K562 (cell line): ENCODE measurements around the gene LRRC70. TPM values are rescaled to one million over a fixed set of nuclear protein-coding genes. Genes with fewer than 3 reads are reported as not detected.

Experiments
- CBX2 ChIP-seq: fragments of 200-600 bp; sonication (generic); IDR thresholded peaks from one replicate; pipeline ENCODE4 v1.6.1; 2012; ENCODE audit warnings: mild to moderate bottlenecking, low read length, inconsistent platforms; ENCODE audit not compliant: insufficient read depth, poor library complexity, severe bottlenecking
- FOXK2 ChIP-seq, 2 experiments: fragments of 450-650 bp; IDR thresholded peaks in 1 of 2; conservative IDR thresholded peaks in 1 of 2; 2 replicates each; pipeline ENCODE4 v1.6.1; 2016; ENCODE audit warnings: low read depth in 2 of 2, mild to moderate bottlenecking in 1 of 2
- ID3 ChIP-seq, 2 experiments: fragments of 250-450 bp in 1 of 2; fragments of 450-650 bp in 1 of 2; sonication (Bioruptor Pico) in 1 of 2; IDR thresholded peaks; 2 replicates each; pipeline versions ENCODE4 v1.6.1 to v1.8.0; 2016 to 2021; ENCODE audit warnings: mild to moderate bottlenecking in 2 of 2, moderate library complexity in 2 of 2, missing compliant biosample characterization in 1 of 2, missing genetic modification characterization in 1 of 2
- PHTF2 ChIP-seq: fragments of 250-450 bp; sonication (Bioruptor Pico); IDR thresholded peaks from 2 replicates; pipeline ENCODE4 v1.5.0; 2021; ENCODE audit warnings: mild to moderate bottlenecking
- PTBP1 ChIP-seq: fragments of 200-400 bp; formaldehyde crosslinking; IDR thresholded peaks from 2 replicates; pipeline ENCODE4 v1.6.1; 2017; ENCODE audit warnings: low read depth, low read length
- RFX5 ChIP-seq: IDR thresholded peaks from 2 replicates; pipeline ENCODE4 v1.6.1; 2011; ENCODE audit warnings: low read depth, mild to moderate bottlenecking, improper control_type of control experiment, low read length
- polyA plus RNA-seq, 8 experiments: library from polyadenylated mRNA; depleted of rRNA in 4 of 8; stranded (reverse) in 5 of 8; unstranded in 3 of 8; fragments of >200 nt; fragmentation: Nextera tagmentation in 2 of 8; fragmentation: Illumina TruSeq in 1 of 8; extraction: Ambion mirVana in 2 of 8; extraction: Trizol in 1 of 8; gene quantifications; 2 replicates each; pipeline versions ENCODE4 v1.2.1 to v1.2.3, GENCODE V29; 2011 to 2014; ENCODE audit warnings: inconsistent platforms in 1 of 8, missing spikeins in 1 of 8
- total RNA-seq, 7 experiments: library from RNA; depleted of rRNA in 6 of 7; stranded (reverse); fragments of >200 nt in 6 of 7; fragmentation: Illumina TruSeq in 2 of 7; extraction: Trizol in 2 of 7; gene quantifications; 2 replicates each; pipeline versions ENCODE4 v1.2.1 to v1.2.3, GENCODE V29; 2011 to 2021; ENCODE audit warnings: low replicate concordance in 1 of 7

Gene LRRC70
- total and polyA plus RNA-seq, 9 of the 15 experiments (the other 6 are each of a cell fraction or from before 2014, with no cell fraction given): 0.21 to 2.1 (median 0.73) TPM

- TF ChIP-seq PHTF2: no peak
- TF ChIP-seq FOXK2 (conservative IDR thresholded peaks at IDR 0.05 in 1 of 2, IDR thresholded peaks at IDR 0.05 in 1 of 2; ENCODE audit: low read depth in 2 of 2): no peak
- TF ChIP-seq CBX2: no peak
- TF ChIP-seq ID3 (CRISPR knock-in tag; IDR thresholded peaks at IDR 0.05): no peak
- no peak for TF ChIP-seq ID3 (tag; IDR thresholded peaks at IDR 0.05)
- TF ChIP-seq RFX5: no peak
- no peak for TF ChIP-seq PTBP1
Observed at GRCh38 chr5:62627901-62628300, 49.3 kb downstream of the LRRC70 start (continued).

Other genes with a start within 250 kb of the LRRC70 start
- gene DIMT1, start 174.9 kb upstream of the LRRC70 start, total RNA-seq (2014; rRNA removed): 66.8 and 117 TPM in 2 replicates
- gene DIMT1, start 174.9 kb upstream of the LRRC70 start, total RNA-seq (2014; rRNA removed; fragmentation: Illumina TruSeq; extraction: Trizol): 54.1 and 67.6 TPM in 2 replicates
- gene DIMT1, start 174.9 kb upstream of the LRRC70 start, total RNA-seq (2015; rRNA removed; fragmentation: Illumina TruSeq; extraction: Trizol): 47.2 and 48.5 TPM in 2 replicates
- gene DIMT1, start 174.9 kb upstream of the LRRC70 start, total RNA-seq (2021): 64.3 and 64.5 TPM in 2 replicates
- 56.4 and 85.3 TPM in 2 replicates for gene DIMT1, start 174.9 kb upstream of the LRRC70 start, polyA plus RNA-seq (2011; rRNA removed)
- 54.9 and 59.1 TPM in 2 replicates for gene DIMT1, start 174.9 kb upstream of the LRRC70 start, polyA plus RNA-seq (2014; fragmentation: Illumina TruSeq; extraction: Trizol)
- gene DIMT1, start 174.9 kb upstream of the LRRC70 start, polyA plus RNA-seq (2014; fragmentation: Nextera tagmentation; extraction: Ambion mirVana): 10 to 100 TPM; 28.9 to 39.9 TPM
- gene DIMT1, start 174.9 kb upstream of the LRRC70 start, polyA plus RNA-seq (2014; rRNA removed): 53.3 and 73.8 TPM in 2 replicates
- gene IPO11, start 166.1 kb upstream of the LRRC70 start, total RNA-seq (2014; rRNA removed): 44.6 and 57.7 TPM in 2 replicates
- 94.0 and 105 TPM in 2 replicates for gene IPO11, start 166.1 kb upstream of the LRRC70 start, total RNA-seq (2014; rRNA removed; fragmentation: Illumina TruSeq; extraction: Trizol)
- 66.9 and 70.9 TPM in 2 replicates for gene IPO11, start 166.1 kb upstream of the LRRC70 start, total RNA-seq (2015; rRNA removed; fragmentation: Illumina TruSeq; extraction: Trizol)
- 96.0 and 101 TPM in 2 replicates for gene IPO11, start 166.1 kb upstream of the LRRC70 start, total RNA-seq (2021)
- gene IPO11, start 166.1 kb upstream of the LRRC70 start, polyA plus RNA-seq (2011; rRNA removed): 71.6 and 85.9 TPM in 2 replicates
- gene IPO11, start 166.1 kb upstream of the LRRC70 start, polyA plus RNA-seq (2014; fragmentation: Illumina TruSeq; extraction: Trizol): 82.1 and 91.6 TPM in 2 replicates
- 10 to 100 TPM; 39.5 to 45.4 TPM for gene IPO11, start 166.1 kb upstream of the LRRC70 start, polyA plus RNA-seq (2014; fragmentation: Nextera tagmentation; extraction: Ambion mirVana)
- gene IPO11, start 166.1 kb upstream of the LRRC70 start, polyA plus RNA-seq (2014; rRNA removed): 35.4 and 38.7 TPM in 2 replicates